Measurements from ENCODE around the gene TH. TPM values are rescaled to one million over a fixed set of nuclear protein-coding genes. Genes with fewer than 3 reads are reported as not detected.

The TH gene
- total and polyA plus RNA-seq, 2 of the 8 experiments (the other 6 are each of a cell fraction or from before 2014, with no cell fraction given): 0.09 TPM; not detected in 1

DNA sequence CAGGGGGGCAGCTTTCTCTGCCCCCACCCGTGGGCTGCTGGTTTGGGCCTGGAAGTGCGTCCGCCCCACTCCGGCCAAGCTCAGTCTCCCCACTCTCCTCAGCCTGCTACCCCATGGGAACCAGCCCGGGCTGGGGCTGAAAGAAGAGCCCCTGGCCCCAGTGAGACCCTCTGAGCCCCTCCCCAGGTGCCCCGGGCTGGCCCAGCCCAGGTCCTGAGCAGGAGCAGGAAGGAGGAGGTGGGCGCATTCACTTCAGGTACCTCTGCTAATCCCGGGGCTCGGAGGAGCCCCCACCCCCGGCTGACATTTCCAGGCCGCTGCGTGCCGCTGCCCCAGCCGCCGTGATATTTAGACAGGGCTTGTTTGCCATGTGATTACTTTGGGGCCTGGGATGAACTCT lies 8.7 kb upstream of the TH start:
- no peak overlapping the region for H2BK20ac ChIP-seq (ENCODE audit: low read length)
- H4K5ac ChIP-seq (ENCODE audit: insufficient read length, low read depth, low read length): no peak overlapping the region
- no peaks in the 10 kb centered on the region for H3K79me2 ChIP-seq (ENCODE audit: control insufficient read depth in 1 of 2, insufficient read depth in 2 of 2, low read length in 2 of 2)
- H3K23me2 ChIP-seq (ENCODE audit: low read depth, low read length): no peaks in the 10 kb centered on the region
- H3K56ac ChIP-seq (replicated peaks; ENCODE audit: insufficient read length, low read depth, low read length): no peak overlapping the region
- H2BK15ac ChIP-seq (ENCODE audit: low read length): no peak overlapping the region
- peaks cover 0 to 8% of the 10 kb centered on the region in 2 experiments for H4K20me1 ChIP-seq (replicated peaks in 1 of 2; ENCODE audit: control insufficient read depth in 1 of 2, insufficient read depth in 2 of 2, low read length in 2 of 2)
- no peak overlapping the region for H2BK5ac ChIP-seq (ENCODE audit: low read depth, low read length)
- no peaks in the 10 kb centered on the region for H3K4me1 ChIP-seq (replicated peaks in 1 of 4; ENCODE audit: control insufficient read depth in 3 of 4, insufficient read depth in 4 of 4, low read length in 3 of 4)
- TF ChIP-seq E2F6 (IDR thresholded peaks at IDR 0.05) (no peak), YY1 (IDR thresholded peaks at IDR 0.05; ENCODE audit: low read depth, low read length) (no peak), BACH1 (IDR thresholded peaks at IDR 0.05; ENCODE audit: low read length) (no peak), TBP (IDR thresholded peaks at IDR 0.05; ENCODE audit: low read depth, low read length) (no peak), CEBPB (IDR thresholded peaks at IDR 0.05; ENCODE audit: low read depth, low read length) (no peak), GTF2F1 (IDR thresholded peaks at IDR 0.05; ENCODE audit: borderline replicate concordance, low read depth, low read length) (no peak), RAD21 (IDR thresholded peaks at IDR 0.05 in 1 of 2, conservative IDR thresholded peaks at IDR 0.05 in 1 of 2; ENCODE audit: low read depth in 2 of 2, low read length in 2 of 2) (no peak), NRF1 (IDR thresholded peaks at IDR 0.05; ENCODE audit: low read depth, low read length) (no peak), RBBP5 (IDR thresholded peaks at IDR 0.05; ENCODE audit: borderline replicate concordance, low read depth, low read length) (no peak)
- H2AFZ ChIP-seq (ENCODE audit: low read length): no peak overlapping the region
- H3K4ac ChIP-seq (replicated peaks; ENCODE audit: insufficient read length, low read depth, low read length): no peak overlapping the region
- H3K18ac ChIP-seq (ENCODE audit: extremely low read depth, low read length): no peak overlapping the region
- ChIA-PET POLR2A (ENCODE audit: partially characterized antibody) (no interaction called here), CTCF (ENCODE audit: partially characterized antibody) (interaction anchor here (1.3 to 1.9 kb wide), 2 partner anchors 13 to 125 kb away, joined by 5 to 6 read pairs; no protein-coding TSS in a partner anchor)
- no peak overlapping the region for H3K9ac ChIP-seq (replicated peaks in 1 of 4; ENCODE audit: extremely low read depth in 1 of 4, low read depth in 3 of 4, low read length in 3 of 4)
- H2BK12ac ChIP-seq (ENCODE audit: low read depth, low read length): no peak overlapping the region
- H2AK5ac ChIP-seq (ENCODE audit: low read depth, low read length): no peak overlapping the region
- no peaks in the 10 kb centered on the region for H3K79me1 ChIP-seq (ENCODE audit: low read depth, low read length)
- 92% methylated on average over 14 of the region's 15 CpGs; no CpG with 5 or more reads in 1 of the 2 experiments for whole genome bisulfite sequencing, 2 experiments (ENCODE audit: extremely low coverage in 1 of 2, insufficient coverage in 1 of 2, insufficient read length in 1 of 2, insufficient replicate concordance in 2 of 2, low coverage in 1 of 2, low lambda C conversion rate in 2 of 2, missing lambda C conversion rate in 1 of 2)
- no peak overlapping the region for H3K23ac ChIP-seq (ENCODE audit: insufficient read length)
- DNase-seq (ENCODE audit: low read depth in 1 of 2, low spot score in 2 of 2) (no peak), FAIRE-seq (no peak)
- H4K91ac ChIP-seq (replicated peaks; ENCODE audit: insufficient read length, low read length): no peak overlapping the region
- H3K4me2 ChIP-seq (ENCODE audit: insufficient read depth in 1 of 2, low read depth in 2 of 2, low read length in 2 of 2): no peak overlapping the region
- H3K36me3 ChIP-seq (ENCODE audit: control insufficient read depth in 2 of 4, insufficient read depth in 4 of 4, low read length in 3 of 4): no peaks in the 10 kb centered on the region
- H4K8ac ChIP-seq (ENCODE audit: extremely low read depth, insufficient read depth, low read length): no peak overlapping the region
- H3K14ac ChIP-seq (ENCODE audit: insufficient read length): no peak overlapping the region
- no peaks in the 10 kb centered on the region for H3K9me3 ChIP-seq (ENCODE audit: insufficient read depth in 2 of 2, low read depth in 1 of 2, low read length in 1 of 2)
- H3K4me3 ChIP-seq (ENCODE audit: extremely low read depth in 1 of 4, insufficient read depth in 2 of 4, low read depth in 3 of 4, low read length in 4 of 4): no peak overlapping the region
- no peak overlapping the region for H2BK120ac ChIP-seq (replicated peaks; ENCODE audit: low read depth, low read length)
- H3K27me3 ChIP-seq (replicated peaks in 1 of 4; ENCODE audit: control insufficient read depth in 3 of 4, extremely low read depth in 1 of 4, insufficient read depth in 3 of 4, low read length in 3 of 4): peaks cover 0 to 3% (median under 1%) of the 10 kb centered on the region in 4 experiments; a peak in 1 of 7 replicates
- no peak overlapping the region for H3K27ac ChIP-seq (ENCODE audit: low read depth, low read length)
